GM21528 (cell line): Measurements from ENCODE around the gene SLC9A3.

Experiments
- ATAC-seq: cut with Tn5 transposase; IDR thresholded peaks from one replicate; pipeline ENCODE4 v1.9.1; 2021; ENCODE audit warnings: mild to moderate bottlenecking, moderate library complexity; ENCODE audit not compliant: unreplicated experiment, low FRiP score

The SLC9A3 gene

DNA sequence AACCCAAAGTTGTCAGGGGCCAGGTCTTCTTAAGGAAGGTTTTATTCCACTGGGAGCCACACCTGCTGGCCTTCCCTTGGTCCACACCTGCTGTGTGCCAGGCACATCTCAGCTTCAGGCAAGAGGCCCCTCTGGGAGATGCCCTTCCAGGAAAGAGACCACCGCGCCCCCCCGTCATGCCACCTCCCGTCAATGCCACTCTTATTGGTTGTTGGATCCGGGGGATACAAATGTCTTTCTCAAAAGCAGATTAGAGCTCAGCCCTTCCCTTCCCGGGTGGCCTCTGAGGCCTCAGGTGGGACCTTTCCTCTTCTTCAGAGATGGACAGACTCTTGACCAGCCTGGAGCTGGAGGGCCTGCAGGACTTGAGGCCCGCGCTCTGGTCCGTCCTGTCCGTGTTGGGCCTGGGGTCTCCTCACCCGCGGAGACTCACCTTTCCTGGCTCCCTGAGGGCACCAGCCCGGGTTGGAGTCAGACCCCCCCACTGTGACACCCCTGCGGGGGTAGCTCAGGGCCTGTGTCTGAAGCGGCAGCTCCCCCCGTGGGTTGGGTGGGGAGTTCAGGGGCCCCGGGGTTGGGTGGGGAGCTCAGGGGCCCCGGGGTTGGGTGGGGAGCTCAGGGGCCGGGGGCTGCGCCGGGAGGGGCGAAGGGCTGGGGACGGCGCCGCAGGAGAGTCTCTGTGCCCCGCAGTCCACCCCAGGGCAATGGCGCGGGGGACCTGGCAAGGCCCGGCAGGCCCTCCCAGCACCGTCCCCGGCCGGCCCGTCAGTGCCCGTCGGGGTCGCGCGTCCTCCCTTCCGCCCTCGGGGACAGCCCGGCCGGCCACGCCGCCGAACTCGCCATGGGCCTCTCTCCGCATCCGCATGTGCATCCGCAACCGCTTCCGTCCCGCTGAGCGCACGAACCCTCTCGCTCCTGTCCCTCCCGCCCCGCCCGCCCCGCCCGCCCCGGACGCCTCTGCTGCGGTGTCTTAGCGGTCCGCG lies 3.7 kb upstream of the SLC9A3 start:
- ATAC-seq = no peak

DNA sequence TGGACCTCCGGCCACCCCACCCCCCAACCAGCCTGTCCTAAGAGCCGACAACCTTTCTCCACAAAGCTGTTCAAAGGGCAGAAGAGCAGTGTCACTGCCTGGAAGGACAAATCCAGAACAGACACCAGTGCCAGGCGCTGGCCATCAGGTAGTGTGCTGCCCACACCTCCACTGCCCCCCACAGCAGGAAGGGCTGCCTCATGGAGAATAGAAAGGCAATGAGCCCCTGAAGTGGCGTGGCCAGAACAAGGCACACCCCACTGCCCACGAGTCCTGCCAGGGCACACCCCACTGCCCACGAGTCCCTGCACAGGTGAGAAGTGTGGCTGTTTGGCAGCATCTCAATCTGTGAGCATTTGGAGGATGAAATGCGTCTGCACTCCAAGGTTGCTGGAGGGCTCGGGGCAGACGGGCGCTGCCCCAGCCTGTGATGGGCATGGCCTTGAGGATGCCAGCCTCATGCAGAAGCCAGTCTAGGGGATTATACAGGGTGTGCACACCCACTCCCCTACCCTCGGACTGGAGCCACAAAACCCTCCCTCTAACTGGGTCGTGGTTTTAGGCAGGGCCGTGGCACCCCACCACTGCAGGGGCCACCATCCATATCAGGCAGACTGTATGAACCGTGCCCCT lies 2.3 kb upstream of the SLC9A3 start:
- no peak for ATAC-seq

GRCh38 chr5:525916-526315 lies 1.7 kb upstream of the SLC9A3 start:
- ATAC-seq = no peak

DNA sequence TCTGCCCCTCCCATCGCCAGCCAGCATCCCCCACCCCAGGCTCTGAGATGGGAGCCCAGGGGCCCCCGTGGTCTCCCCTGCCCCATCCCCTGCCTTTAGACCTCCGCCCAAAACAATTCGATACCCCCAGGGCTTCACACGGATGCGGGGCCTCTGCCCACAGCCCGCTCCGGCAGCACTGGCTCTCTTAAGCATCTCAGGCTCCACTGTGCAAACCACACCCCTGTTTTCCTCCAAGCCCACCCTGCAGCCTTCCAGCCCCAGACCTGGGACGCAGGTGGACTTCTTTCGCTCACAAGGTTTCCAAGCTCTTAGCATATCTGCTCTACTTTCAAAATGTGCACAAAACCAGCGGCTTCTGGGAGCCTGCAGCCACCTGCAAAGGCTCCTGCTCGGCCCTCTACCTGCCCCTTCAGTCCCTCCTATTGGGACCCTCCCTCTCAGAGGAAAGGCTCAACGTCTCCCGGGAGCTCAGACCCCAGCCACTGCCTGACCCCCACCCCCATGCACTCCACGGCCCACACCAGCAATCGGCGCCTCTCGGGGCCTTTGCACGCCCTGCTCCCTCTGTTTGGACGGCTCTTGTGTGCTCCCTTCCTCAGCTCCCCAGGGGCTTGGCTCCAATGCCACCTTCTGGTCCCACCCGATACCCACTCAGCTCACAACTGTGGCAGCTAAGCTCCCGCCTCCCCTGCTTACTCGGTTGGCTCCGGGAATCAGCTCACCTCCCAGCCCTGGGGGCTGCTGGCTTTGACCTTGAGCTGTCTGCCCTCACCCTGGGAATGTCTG lies 918 bp upstream of the SLC9A3 start:
- no peak for ATAC-seq

- no peak for ATAC-seq
These were observed 617 bp downstream of the SLC9A3 start for GRCh38 chr5:523441-524222.

- ATAC-seq = no peak
These were observed 1.3 kb downstream of the SLC9A3 start for GRCh38 chr5:522899-523440.

DNA sequence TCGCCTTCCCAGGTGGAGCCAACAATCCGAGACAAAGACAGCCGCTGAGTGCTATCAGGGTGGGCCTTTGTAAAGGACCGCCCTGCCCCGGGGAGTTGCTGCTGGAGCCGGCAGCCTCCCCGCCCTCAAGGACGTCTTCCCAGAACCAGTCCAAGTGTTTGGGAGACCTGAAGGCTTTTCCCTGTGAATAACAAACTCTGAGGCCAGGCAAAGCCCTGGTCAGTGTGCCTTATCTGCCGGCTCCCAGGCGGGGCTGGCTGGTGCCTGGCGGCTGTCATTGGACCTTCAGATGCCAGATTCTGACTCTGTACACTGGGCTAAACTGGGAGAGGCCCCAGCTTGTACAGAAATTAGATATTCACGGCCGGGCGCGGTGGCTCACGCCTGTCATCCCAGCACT lies 2.1 kb downstream of the SLC9A3 start:
- ATAC-seq = no peak

GRCh38 chr5:521680-522079 lies 2.6 kb downstream of the SLC9A3 start:
- no peak for ATAC-seq

GRCh38 chr5:520850-521226 lies 3.4 kb downstream of the SLC9A3 start:
- ATAC-seq = no peak

DNA sequence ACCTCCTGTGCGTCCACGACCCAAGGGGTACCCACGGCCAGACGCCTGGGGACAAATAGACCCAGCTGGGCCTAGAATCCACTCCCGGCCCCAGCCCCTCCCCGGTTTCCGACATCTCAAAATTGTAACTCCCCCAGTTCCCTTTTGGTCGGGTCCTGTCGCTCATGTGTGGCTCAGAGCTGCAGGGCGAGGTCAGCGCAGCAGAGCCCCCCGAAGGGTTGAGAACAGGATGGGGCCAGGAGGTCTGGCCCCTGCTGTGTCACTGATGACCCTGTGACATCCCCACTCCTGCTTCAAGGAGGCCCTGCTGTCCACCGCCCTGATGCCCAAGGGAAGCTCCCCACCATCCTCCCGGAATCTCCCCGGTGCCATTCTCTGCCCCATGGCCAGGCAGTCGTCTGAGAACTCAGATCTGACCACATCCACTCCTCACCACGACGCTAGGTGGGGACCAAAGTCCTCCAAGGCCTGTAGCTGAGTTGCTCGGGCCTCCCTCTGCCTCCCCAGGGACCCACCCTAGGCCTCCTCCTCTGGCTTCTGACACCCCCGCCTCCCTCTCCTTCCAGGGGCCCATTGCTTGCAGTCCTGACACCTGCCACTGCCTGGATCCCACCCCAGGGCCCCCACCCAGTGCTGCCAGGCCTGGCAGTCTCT lies 3.9 kb downstream of the SLC9A3 start:
- ATAC-seq = no peak

DNA sequence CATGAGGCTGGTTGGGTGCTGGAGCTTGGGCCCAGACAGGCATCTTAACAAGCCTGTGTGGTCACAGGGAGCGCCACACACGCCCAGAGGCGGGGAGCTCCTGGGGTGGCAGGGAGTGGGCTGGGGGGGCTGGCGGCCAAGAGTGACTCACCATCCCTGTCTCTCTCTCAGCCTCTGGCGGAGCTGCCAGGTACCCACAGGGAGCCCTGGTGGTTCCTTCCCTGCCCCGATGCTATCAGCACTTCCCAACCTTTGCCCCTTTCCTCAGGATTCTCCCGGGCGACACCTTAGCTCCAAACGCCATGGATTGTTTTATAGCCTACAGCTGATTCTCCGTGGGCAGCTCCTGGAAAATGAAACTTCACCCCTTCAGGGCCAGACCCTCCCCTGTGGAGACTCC lies 5.5 kb downstream of the SLC9A3 start:
- no peak for ATAC-seq

DNA sequence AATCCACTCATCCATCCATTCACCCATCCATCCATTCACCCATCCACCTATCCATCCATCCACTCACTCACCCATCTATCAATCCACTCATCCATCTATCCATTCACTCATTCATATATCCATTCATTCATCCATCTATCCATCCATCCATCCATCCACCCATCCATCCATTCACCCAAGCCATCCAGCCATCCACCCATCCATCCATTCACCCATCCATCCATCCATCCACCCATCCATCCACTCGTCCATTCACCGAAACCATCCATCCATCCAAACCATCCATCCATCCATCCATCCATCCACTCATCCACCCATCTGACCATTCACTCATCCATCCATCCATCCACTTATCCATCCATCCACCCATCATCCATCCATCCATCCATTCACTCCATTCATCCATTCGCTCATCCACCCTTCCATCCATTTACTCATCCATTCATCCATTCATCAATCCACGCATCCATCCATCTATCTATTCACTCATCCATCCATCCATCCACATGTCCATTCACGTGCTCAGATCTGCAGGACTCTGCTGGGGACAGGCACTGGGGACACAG lies 6.6 kb downstream of the SLC9A3 start:
- no peak for ATAC-seq

- ATAC-seq = no peak
These were observed 7.3 kb downstream of the SLC9A3 start for GRCh38 chr5:516980-517379.

DNA sequence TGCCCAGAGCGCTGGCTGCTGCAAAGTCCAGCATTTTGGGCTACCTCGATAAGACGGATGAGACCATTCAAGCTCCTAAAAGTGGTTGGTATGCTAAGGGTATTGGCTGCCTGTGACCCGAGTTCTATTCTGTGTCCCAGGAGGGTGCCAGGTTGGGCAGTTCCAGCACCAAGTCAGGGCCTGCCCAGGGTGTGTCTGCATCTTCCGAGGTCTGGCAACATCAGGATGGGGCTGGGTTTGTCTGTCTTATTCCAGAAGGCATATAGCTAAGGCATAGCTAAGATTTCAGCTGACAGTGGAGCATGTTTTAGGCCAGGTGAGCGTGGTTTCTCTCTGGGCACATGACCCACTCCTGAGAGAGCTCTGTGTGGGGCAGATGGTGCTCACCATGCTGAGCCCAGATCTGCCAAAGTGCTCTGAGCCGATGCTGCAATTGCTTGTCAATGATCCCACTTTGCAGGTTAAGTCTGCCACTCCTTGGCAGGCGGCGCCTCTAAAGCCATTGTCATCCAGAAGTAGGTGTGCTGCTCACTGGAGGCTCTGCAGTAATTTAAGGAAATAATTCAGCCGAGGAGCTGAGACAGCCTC lies 7.8 kb downstream of the SLC9A3 start:
- no peak for ATAC-seq

GRCh38 chr5:515273-515836 lies 8.9 kb downstream of the SLC9A3 start:
- no peak for ATAC-seq

- no peak for ATAC-seq
These were observed 9.6 kb downstream of the SLC9A3 start for GRCh38 chr5:514673-515072.

DNA sequence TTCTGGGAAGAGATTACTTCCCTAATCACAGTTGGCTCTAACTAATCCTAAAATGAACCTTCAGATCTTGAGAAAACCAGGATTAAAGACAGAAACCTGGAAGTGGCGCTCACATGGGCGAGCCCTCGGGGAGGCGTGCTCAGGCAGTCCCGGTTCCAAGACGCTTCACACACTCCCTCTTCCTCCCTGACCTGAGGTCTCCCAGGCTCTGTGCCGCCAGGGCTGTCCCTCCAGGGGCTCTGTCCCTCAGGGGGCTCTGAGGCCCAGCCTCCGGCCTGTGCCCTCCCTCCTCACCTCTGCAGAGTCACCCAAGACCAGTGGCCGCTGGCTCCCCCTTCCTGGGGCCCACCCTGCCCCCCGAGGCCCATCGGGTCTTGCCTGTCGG lies 10.2 kb downstream of the SLC9A3 start:
- ATAC-seq = no peak

- ATAC-seq = no peak
These were observed 10.8 kb downstream of the SLC9A3 start for GRCh38 chr5:513216-514100.
